Parathyroid adenoma (tissue), 2 donors: Measurements from ENCODE around the gene MYH14.

Experiments used
- H2AFZ ChIP-seq: fragments of 300-600 bp; sonication (generic); one replicate; pipeline ENCODE4 v1.7.0; 2017; ENCODE audit warnings: antibody characterized with exemption, mild to moderate bottlenecking
- H3K27ac ChIP-seq: fragments of 300-600 bp; sonication (generic); one replicate; pipeline ENCODE4 v1.7.0; 2017
- H3K27me3 ChIP-seq: fragments of 300-600 bp; sonication (generic); one replicate; pipeline ENCODE4 v1.7.0; 2017; ENCODE audit warnings: low read length; ENCODE audit not compliant: control insufficient read depth, insufficient read depth
- H3K36me3 ChIP-seq: fragments of 300-600 bp; sonication (generic); one replicate; pipeline ENCODE4 v1.7.0; 2017; ENCODE audit warnings: low read length; ENCODE audit not compliant: control insufficient read depth, insufficient read depth
- H3K4me1 ChIP-seq: fragments of 300-600 bp; sonication (generic); one replicate; pipeline ENCODE4 v1.7.0; 2017; ENCODE audit warnings: control low read depth
- H3K4me2 ChIP-seq: fragments of 300-600 bp; sonication (generic); one replicate; pipeline ENCODE4 v1.7.0; 2017; ENCODE audit warnings: low read length
- H3K4me3 ChIP-seq: fragments of 300-600 bp; sonication (generic); one replicate; pipeline ENCODE4 v1.7.0; 2017; ENCODE audit warnings: low read depth, low read length
- H3K79me2 ChIP-seq: fragments of 300-600 bp; sonication (generic); one replicate; pipeline ENCODE4 v1.7.0; 2017; ENCODE audit warnings: control low read depth
- H3K9ac ChIP-seq: fragments of 300-600 bp; sonication (generic); one replicate; pipeline ENCODE4 v1.7.0; 2017; ENCODE audit warnings: mild to moderate bottlenecking
- H3K9me3 ChIP-seq: fragments of 300-600 bp; sonication (generic); one replicate; pipeline ENCODE4 v1.7.0; 2017; ENCODE audit warnings: low read length; ENCODE audit not compliant: control insufficient read depth
- CTCF ChIP-seq: fragments of 300-600 bp; sonication (generic); IDR thresholded peaks from one replicate; pipeline ENCODE4 v1.7.0; 2017; ENCODE audit warnings: antibody characterized with exemption, mild to moderate bottlenecking
- donor health status: primary hyperparathyroidism.

The MYH14 gene

GRCh38 chr19:50190439-50190891 lies 13.0 kb upstream of the MYH14 start:
- Histone ChIP-seq H3K9ac (no peak overlapping the region), H3K4me2 (no peak overlapping the region), H3K79me2 (no peaks in the 10 kb centered on the region), H3K27ac (no peak overlapping the region), H3K27me3 (no peaks in the 10 kb centered on the region), H3K9me3 (no peaks in the 10 kb centered on the region), H3K36me3 (no peaks in the 10 kb centered on the region), H2AFZ (no peak overlapping the region), H3K4me1 (no peaks in the 10 kb centered on the region), H3K4me3 (no peak overlapping the region)
- no peak for TF ChIP-seq CTCF

GRCh38 chr19:50191216-50191615 lies 12.2 kb upstream of the MYH14 start:
- Histone ChIP-seq H3K4me1 (no peaks in the 10 kb centered on the region), H3K9ac (no peak overlapping the region), H3K4me3 (no peak overlapping the region), H3K27me3 (no peaks in the 10 kb centered on the region), H2AFZ (no peak overlapping the region), H3K27ac (no peak overlapping the region), H3K79me2 (no peaks in the 10 kb centered on the region), H3K36me3 (no peaks in the 10 kb centered on the region), H3K4me2 (no peak overlapping the region), H3K9me3 (no peaks in the 10 kb centered on the region)
- no peak for TF ChIP-seq CTCF

- Histone ChIP-seq H2AFZ (no peak overlapping the region), H3K4me3 (no peak overlapping the region), H3K27ac (no peak overlapping the region), H3K9ac (no peak overlapping the region), H3K4me1 (no peaks in the 10 kb centered on the region), H3K79me2 (no peaks in the 10 kb centered on the region), H3K27me3 (no peaks in the 10 kb centered on the region), H3K9me3 (no peaks in the 10 kb centered on the region), H3K4me2 (no peak overlapping the region), H3K36me3 (no peaks in the 10 kb centered on the region)
- TF ChIP-seq CTCF = no peak
Measured at GRCh38 chr19:50192463-50193211, 10.8 kb upstream of the MYH14 start.

GRCh38 chr19:50195224-50195623 lies 8.2 kb upstream of the MYH14 start:
- Histone ChIP-seq H3K36me3 (no peaks in the 10 kb centered on the region), H3K79me2 (no peaks in the 10 kb centered on the region), H3K27me3 (no peaks in the 10 kb centered on the region), H2AFZ (no peak overlapping the region), H3K9ac (no peak overlapping the region), H3K4me2 (no peak overlapping the region), H3K9me3 (no peaks in the 10 kb centered on the region), H3K4me1 (peaks cover 11% of the 10 kb centered on the region), H3K27ac (no peak overlapping the region), H3K4me3 (no peak overlapping the region)
- TF ChIP-seq CTCF = no peak

GRCh38 chr19:50196322-50196932 lies 7.0 kb upstream of the MYH14 start:
- no peak for TF ChIP-seq CTCF
- Histone ChIP-seq H3K36me3 (no peaks in the 10 kb centered on the region), H3K4me1 (peaks cover 11% of the 10 kb centered on the region), H3K27ac (no peak overlapping the region), H2AFZ (no peak overlapping the region), H3K79me2 (no peaks in the 10 kb centered on the region), H3K9me3 (no peaks in the 10 kb centered on the region), H3K4me2 (no peak overlapping the region), H3K9ac (no peak overlapping the region), H3K4me3 (no peak overlapping the region), H3K27me3 (no peaks in the 10 kb centered on the region)
